A549 (cell line): ENCODE results near the gene MACF1. TPM values are rescaled to one million over a fixed set of nuclear protein-coding genes. Genes with fewer than 3 reads are reported as not detected.

Experiments used
- ATAC-seq, 2 experiments: fragments of 200-7000 bp in 1 of 2; fragments of >200 bp in 1 of 2; cut with Nextera tagmentation in 1 of 2; cut with Tn5 transposase in 1 of 2; 3 replicates each; pipeline versions ENCODE4 v1.8.0 to v1.9.1; 2018 to 2020; ENCODE audit warnings: mild to moderate bottlenecking in 1 of 2, moderate library complexity in 1 of 2
- CTCF ChIA-PET: fragments of 300-600 bp; sonication (Branson Sonifier 250); formaldehyde crosslinking; extraction: SDS; loops from one replicate; lab custom pipeline; 2021; ENCODE audit warnings: antibody characterized with exemption, inconsistent platforms; lab: Yijun Ruan, JAX
- POLR2A ChIA-PET: fragments of 350-600 bp; formaldehyde crosslinking; extraction: SDS; loops from one replicate; lab custom pipeline; 2021; ENCODE audit warnings: antibody characterized with exemption, inconsistent platforms; lab: Yijun Ruan, JAX
- DNase-seq, 2 experiments: peaks; one replicate each; pipeline versions ENCODE4 v3.0.0 to v3.0.0-alpha.2; 2011 to 2016; ENCODE audit warnings: low read depth in 1 of 2, low spot score in 1 of 2
- FAIRE-seq: peaks from 2 replicates; lab custom pipeline; 2011; peaks lifted over from hg19 to GRCh38; lab: Jason Lieb, UNC
- H3K27ac ChIP-seq, 2 experiments: fragments of >200 bp; sonication (Bioruptor Twin); formaldehyde crosslinking; 3 replicates each; pipeline ENCODE4 v1.5.1; 2016 to 2017
- H3K4me1 ChIP-seq: fragments of >200 bp; sonication (Bioruptor Twin); formaldehyde crosslinking; 3 replicates; pipeline ENCODE4 v1.6.1; 2016
- H3K4me2 ChIP-seq: fragments of >200 bp; sonication (Bioruptor Twin); formaldehyde crosslinking; 3 replicates; pipeline ENCODE4 v1.6.1; 2016
- H3K4me3 ChIP-seq: fragments of >200 bp; sonication (Bioruptor Twin); formaldehyde crosslinking; 3 replicates; pipeline ENCODE4 v1.5.1; 2016
- H3K9me3 ChIP-seq: fragments of >200 bp; sonication (Bioruptor Twin); formaldehyde crosslinking; 3 replicates; pipeline ENCODE4 v1.6.1; 2016
- ATOH8 ChIP-seq: fragments of 250-450 bp; sonication (Bioruptor Pico); IDR thresholded peaks from 2 replicates; pipeline ENCODE4 v1.5.0; 2020; ENCODE audit warnings: low read depth, mild to moderate bottlenecking, moderate library complexity
- BCL3 ChIP-seq: fragments of >200 bp; sonication (Bioruptor Twin); formaldehyde crosslinking; IDR thresholded peaks from 3 replicates; pipeline ENCODE4 v1.6.1; 2016
- CEBPB ChIP-seq, 2 experiments: fragments of >200 bp in 1 of 2; sonication (Bioruptor Twin) in 1 of 2; formaldehyde crosslinking in 1 of 2; IDR thresholded peaks; 2 replicates each; pipeline ENCODE4 v1.6.1; 2012 to 2016
- EP300 ChIP-seq, 2 experiments: fragments of >200 bp; sonication (Bioruptor Twin); formaldehyde crosslinking; IDR thresholded peaks; 2 replicates in 1 of 2; 3 replicates in 1 of 2; pipeline ENCODE4 v1.6.1; 2016 to 2017
- ESRRA ChIP-seq: fragments of 150-350 bp; IDR thresholded peaks from 2 replicates; pipeline ENCODE4 v1.6.1; 2014; ENCODE audit warnings: mild to moderate bottlenecking, low read length, borderline replicate concordance
- FOSB ChIP-seq: fragments of 250-450 bp; sonication (Bioruptor Pico); IDR thresholded peaks from 2 replicates; pipeline ENCODE4 v1.5.0; 2020; ENCODE audit warnings: mild to moderate bottlenecking, moderate library complexity
- HDAC2 ChIP-seq: fragments of 200-600 bp; sonication (generic); IDR thresholded peaks from 2 replicates; pipeline ENCODE4 v1.6.1; 2016
- HEYL ChIP-seq: fragments of 250-450 bp; sonication (Bioruptor Pico); IDR thresholded peaks from 2 replicates; pipeline ENCODE4 v1.8.0; 2021; ENCODE audit warnings: mild to moderate bottlenecking, moderate library complexity
- HOXA7 ChIP-seq: fragments of 250-450 bp; sonication (Bioruptor Pico); IDR thresholded peaks from 2 replicates; pipeline ENCODE4 v1.5.0; 2020; ENCODE audit warnings: mild to moderate bottlenecking, moderate library complexity
- HOXB13 ChIP-seq: fragments of 250-450 bp; sonication (Bioruptor Pico); IDR thresholded peaks from 2 replicates; pipeline ENCODE4 v1.5.0; 2020; ENCODE audit warnings: low read depth, mild to moderate bottlenecking, moderate library complexity
- JUN ChIP-seq, 2 experiments: fragments of >200 bp; sonication (Bioruptor Twin); formaldehyde crosslinking; IDR thresholded peaks; 2 replicates in 1 of 2; 3 replicates in 1 of 2; pipeline ENCODE4 v1.6.1; 2016 to 2017
- JUNB ChIP-seq: fragments of >200 bp; sonication (Bioruptor Twin); formaldehyde crosslinking; IDR thresholded peaks from 2 replicates; pipeline ENCODE4 v1.6.1; 2016
- KDM5A ChIP-seq: fragments of 200-600 bp; sonication (generic); IDR thresholded peaks from 2 replicates; pipeline ENCODE4 v1.6.1; 2016; ENCODE audit warnings: antibody characterized with exemption, mild to moderate bottlenecking
- MYC ChIP-seq: IDR thresholded peaks from 2 replicates; pipeline ENCODE4 v1.6.1; 2012; ENCODE audit warnings: mild to moderate bottlenecking, inconsistent platforms, low read length, improper control_type of control experiment, borderline replicate concordance
- NR3C1 ChIP-seq: fragments of >200 bp; sonication (Bioruptor Twin); formaldehyde crosslinking; IDR thresholded peaks from 3 replicates; pipeline ENCODE4 v1.6.1; 2017
- PHF8 ChIP-seq: fragments of 200-600 bp; sonication (generic); IDR thresholded peaks from 2 replicates; pipeline ENCODE4 v1.6.1; 2016; ENCODE audit warnings: low read depth, mild to moderate bottlenecking, antibody characterized with exemption, moderate library complexity, borderline replicate concordance
- POLR2A ChIP-seq: IDR thresholded peaks from 2 replicates; pipeline ENCODE4 v1.6.1; 2012; ENCODE audit warnings: mild to moderate bottlenecking, low read length
- RARB ChIP-seq: fragments of 250-450 bp; sonication (Bioruptor Pico); IDR thresholded peaks from 2 replicates; pipeline ENCODE4 v1.8.0; 2021; ENCODE audit warnings: mild to moderate bottlenecking, moderate library complexity
- REST ChIP-seq: fragments of 200-600 bp; sonication (generic); IDR thresholded peaks from 2 replicates; pipeline ENCODE4 v1.6.1; 2016; ENCODE audit warnings: antibody characterized with exemption, mild to moderate bottlenecking, moderate library complexity
- RFX5 ChIP-seq: fragments of 450-650 bp; IDR thresholded peaks from 2 replicates; pipeline ENCODE4 v1.7.1; 2014; ENCODE audit warnings: antibody characterized with exemption, mild to moderate bottlenecking, moderate library complexity
- RNF2 ChIP-seq: fragments of 200-600 bp; sonication (generic); IDR thresholded peaks from 2 replicates; pipeline ENCODE4 v1.6.1; 2016; ENCODE audit warnings: low read depth, mild to moderate bottlenecking, antibody characterized with exemption, moderate library complexity, borderline replicate concordance
- SREBF2 ChIP-seq: fragments of 450-650 bp; IDR thresholded peaks from 2 replicates; pipeline ENCODE4 v1.6.1; 2014; ENCODE audit warnings: mild to moderate bottlenecking, moderate library complexity
- ZC3H11A ChIP-seq: fragments of 450-650 bp; IDR thresholded peaks from 2 replicates; pipeline ENCODE4 v1.6.1; 2014; ENCODE audit warnings: antibody characterized with exemption, mild to moderate bottlenecking
- ZFP36 ChIP-seq: fragments of 450-650 bp; IDR thresholded peaks from 2 replicates; pipeline ENCODE4 v1.6.1; 2014; ENCODE audit warnings: borderline replicate concordance; ENCODE audit not compliant: partially characterized antibody
- ZNF302 ChIP-seq: fragments of 250-450 bp; sonication (Bioruptor Pico); IDR thresholded peaks from 2 replicates; pipeline ENCODE4 v1.9.0; 2021; ENCODE audit warnings: inconsistent platforms, mild to moderate bottlenecking, moderate library complexity
- WGBS: methylation state at CpG from one replicate; pipeline ENCODE4 v1.1.6; 2017; ENCODE audit errors: missing lambda C conversion rate; 5-methylcytosine and 5-hydroxymethylcytosine counted together
- polyA plus RNA-seq, 4 experiments: library from polyadenylated mRNA; depleted of rRNA in 3 of 4; stranded (reverse); fragments of >200 nt; fragmentation: RNase III in 1 of 4; extraction: RNeasy Plus Mini Kit Qiagen cat#74134 plus additional on column Dnase treatment in 1 of 4; gene quantifications; 2 replicates in 3 of 4; 3 replicates in 1 of 4; pipeline ENCODE4 v1.2.3, GENCODE V29; 2011 to 2017

MACF1 gene
- polyA plus RNA-seq, 2 of the 4 experiments (the other 2 are of a cell fraction), result 45.7 to 64.2 TPM

- no peak for ATAC-seq
- 84% methylated on average over 2 of the region's 2 CpGs for WGBS
Measured at GRCh38 chr1:39440856-39441255, 236.4 kb downstream of the MACF1 start.

GRCh38 chr1:39441797-39442196, 237.3 kb downstream of the MACF1 start:
- Histone ChIP-seq H3K4me2 (no peak overlapping the region), H3K4me3 (no peak overlapping the region), H3K9me3 (no peaks in the 10 kb centered on the region), H3K4me1 (no peaks in the 10 kb centered on the region), H3K27ac (no peak overlapping the region)
- POLR2A ChIA-PET, result no interaction called here
- TF ChIP-seq PHF8 (no peak), ESRRA (no peak), HOXA7 (no peak), ZFP36 (no peak), RFX5 (no peak), ZC3H11A (no peak), HDAC2 (no peak), EP300 (IDR thresholded peaks at IDR 0.05) (no peak), HOXB13 (CRISPR knock-in tag) (no peak), POLR2A (no peak)
- ATAC-seq (no peak), FAIRE-seq (no peak), DNase-seq (no peak)
- CTCF ChIA-PET, result interaction anchor here (0.7 to 1.0 kb wide), 3 partner anchors 12 to 28 kb away, joined by 3 to 4 read pairs (median 3); no protein-coding TSS in a partner anchor

More at GRCh38 chr1:39440856-39441255, 236.4 kb downstream of the MACF1 start:
- CTCF ChIA-PET, result interaction anchor here (0.7 kb wide), 1 partner anchor 30 kb away, joined by 3 read pairs; no protein-coding TSS in a partner anchor
- DNase-seq (no peak), FAIRE-seq (no peak)
- TF ChIP-seq RFX5 (no peak), BCL3 (no peak), RNF2 (no peak), JUN (IDR thresholded peaks at IDR 0.05) (no peak), KDM5A (no peak), NR3C1 (no peak), ATOH8 (no peak), JUNB (no peak), RARB (CRISPR knock-in tag) (no peak), SREBF2 (no peak), FOSB (no peak), REST (no peak), HEYL (CRISPR knock-in tag) (no peak), CEBPB (IDR thresholded peaks at IDR 0.05) (no peak), ZNF302 (CRISPR knock-in tag) (no peak), ZC3H11A (no peak), MYC (no peak)
- H3K4me2 ChIP-seq, result no peak overlapping the region
- H3K4me1 ChIP-seq, result no peaks in the 10 kb centered on the region
- H3K4me3 ChIP-seq, result no peak overlapping the region
- no peak overlapping the region for H3K27ac ChIP-seq
- H3K9me3 ChIP-seq, result no peaks in the 10 kb centered on the region
- POLR2A ChIA-PET, result no interaction called here
